Effector memory CD4-positive, alpha-beta T cell (primary cell): ENCODE measurements around the gene AMOTL1.

Source experiments
- DNase-seq, 3 donors: peaks; one replicate each; pipeline ENCODE4 v3.0.0-alpha.2; 2020
- H3K27ac ChIP-seq: 2 replicates; pipeline ENCODE4 v1.7.0; 2013; ENCODE audit warnings: mild to moderate bottlenecking, low read length, moderate library complexity; ENCODE audit not compliant: insufficient read depth, poor library complexity, severe bottlenecking
- H3K27me3 ChIP-seq: replicated peaks from 2 replicates; pipeline ENCODE4 v1.7.0; 2013; ENCODE audit warnings: mild to moderate bottlenecking, low read length; ENCODE audit not compliant: insufficient read depth, control insufficient read depth, poor library complexity, severe bottlenecking
- H3K36me3 ChIP-seq: 2 replicates; pipeline ENCODE4 v1.7.0; 2013; ENCODE audit warnings: mild to moderate bottlenecking, low read length, moderate library complexity; ENCODE audit not compliant: control insufficient read depth, insufficient read depth
- H3K4me1 ChIP-seq: 2 replicates; pipeline ENCODE4 v1.7.0; 2013; ENCODE audit warnings: low read length, mild to moderate bottlenecking; ENCODE audit not compliant: control insufficient read depth, insufficient read depth, poor library complexity, severe bottlenecking
- H3K4me3 ChIP-seq: 2 replicates; pipeline ENCODE4 v1.7.0; 2013; ENCODE audit warnings: low read length, low read depth, mild to moderate bottlenecking; ENCODE audit not compliant: insufficient read depth, poor library complexity, severe bottlenecking
- H3K9me3 ChIP-seq: 2 replicates; pipeline ENCODE4 v1.7.0; 2013; ENCODE audit warnings: mild to moderate bottlenecking, low read length, moderate library complexity; ENCODE audit not compliant: control insufficient read depth

The AMOTL1 gene

GRCh38 chr11:94831529-94831928 is 63.4 kb downstream of the AMOTL1 start:
- Histone ChIP-seq H3K36me3 (no peaks in the 10 kb centered on the region), H3K27me3 (no peaks in the 10 kb centered on the region), H3K9me3 (no peaks in the 10 kb centered on the region), H3K4me1 (no peaks in the 10 kb centered on the region), H3K27ac (no peak overlapping the region), H3K4me3 (no peak overlapping the region)
- no peak for DNase-seq

GRCh38 chr11:94832604-94833235 is 64.6 kb downstream of the AMOTL1 start:
- Histone ChIP-seq H3K9me3 (no peaks in the 10 kb centered on the region), H3K4me1 (no peaks in the 10 kb centered on the region), H3K36me3 (no peaks in the 10 kb centered on the region), H3K27me3 (no peaks in the 10 kb centered on the region), H3K4me3 (no peak overlapping the region), H3K27ac (no peak overlapping the region)
- DNase-seq, result no peak

GRCh38 chr11:94834911-94835593 is 66.9 kb downstream of the AMOTL1 start:
- H3K36me3 ChIP-seq, result no peaks in the 10 kb centered on the region
- H3K4me3 ChIP-seq, result no peak overlapping the region
- H3K27ac ChIP-seq, result no peak overlapping the region
- DNase-seq, result no peak
- no peaks in the 10 kb centered on the region for H3K27me3 ChIP-seq
- no peaks in the 10 kb centered on the region for H3K9me3 ChIP-seq
- no peaks in the 10 kb centered on the region for H3K4me1 ChIP-seq

- no peak for DNase-seq
- no peak overlapping the region for H3K27ac ChIP-seq
These were observed 67.4 kb downstream of the AMOTL1 start for GRCh38 chr11:94835594-94835927.

GRCh38 chr11:94837317-94837716 is 69.2 kb downstream of the AMOTL1 start:
- Histone ChIP-seq H3K27ac (no peak overlapping the region), H3K4me3 (no peak overlapping the region), H3K4me1 (no peaks in the 10 kb centered on the region), H3K9me3 (no peaks in the 10 kb centered on the region), H3K27me3 (no peaks in the 10 kb centered on the region), H3K36me3 (no peaks in the 10 kb centered on the region)
- DNase-seq, result no peak

More at GRCh38 chr11:94835594-94835927, 67.4 kb downstream of the AMOTL1 start:
- Histone ChIP-seq H3K36me3 (no peaks in the 10 kb centered on the region), H3K9me3 (no peaks in the 10 kb centered on the region), H3K27me3 (no peaks in the 10 kb centered on the region), H3K4me3 (no peak overlapping the region), H3K4me1 (no peaks in the 10 kb centered on the region)

GRCh38 chr11:94838027-94838731 is 70.0 kb downstream of the AMOTL1 start:
- no peak overlapping the region for H3K27ac ChIP-seq
- H3K36me3 ChIP-seq, result no peaks in the 10 kb centered on the region
- no peaks in the 10 kb centered on the region for H3K27me3 ChIP-seq
- H3K4me3 ChIP-seq, result no peak overlapping the region
- no peaks in the 10 kb centered on the region for H3K4me1 ChIP-seq
- H3K9me3 ChIP-seq, result no peaks in the 10 kb centered on the region
- no peak for DNase-seq

- H3K9me3 ChIP-seq, result no peaks in the 10 kb centered on the region
- DNase-seq, result no peak
- H3K27me3 ChIP-seq, result no peaks in the 10 kb centered on the region
- no peaks in the 10 kb centered on the region for H3K4me1 ChIP-seq
- no peaks in the 10 kb centered on the region for H3K36me3 ChIP-seq
- H3K27ac ChIP-seq, result no peak overlapping the region
- no peak overlapping the region for H3K4me3 ChIP-seq
These were observed 72.1 kb downstream of the AMOTL1 start for GRCh38 chr11:94840209-94840608.

- DNase-seq, result no peak
- Histone ChIP-seq H3K4me3 (no peak overlapping the region), H3K9me3 (no peaks in the 10 kb centered on the region), H3K27me3 (no peaks in the 10 kb centered on the region), H3K36me3 (no peaks in the 10 kb centered on the region), H3K27ac (no peak overlapping the region), H3K4me1 (no peaks in the 10 kb centered on the region)
These were observed 75.9 kb downstream of the AMOTL1 start for GRCh38 chr11:94844031-94844430.

- no peak overlapping the region for H3K4me3 ChIP-seq
- no peaks in the 10 kb centered on the region for H3K36me3 ChIP-seq
- H3K9me3 ChIP-seq, result no peaks in the 10 kb centered on the region
- no peaks in the 10 kb centered on the region for H3K4me1 ChIP-seq
- no peak for DNase-seq
- H3K27ac ChIP-seq, result no peak overlapping the region
- H3K27me3 ChIP-seq, result no peaks in the 10 kb centered on the region
These were observed 77.5 kb downstream of the AMOTL1 start for GRCh38 chr11:94845622-94846021.

- Histone ChIP-seq H3K4me1 (no peaks in the 10 kb centered on the region), H3K27me3 (no peaks in the 10 kb centered on the region), H3K36me3 (no peaks in the 10 kb centered on the region), H3K9me3 (no peaks in the 10 kb centered on the region), H3K27ac (no peak overlapping the region), H3K4me3 (no peak overlapping the region)
- DNase-seq, result no peak
These were observed 81.7 kb downstream of the AMOTL1 start for GRCh38 chr11:94849839-94850238.
